ENCODE data around the gene TIPRL. TPM values are rescaled to one million over a fixed set of nuclear protein-coding genes. Genes with fewer than 3 reads are reported as not detected.

The TIPRL gene
- 33.3 and 40.9 TPM in 2 replicates for total RNA-seq

GRCh38 chr1:168178638-168179437, at the start of gene TIPRL:
TIPRL (plus strand) TSS chr1:168178962; CDS start chr1:168179078, 116 bp downstream.

GRCh38 chr1:168136709-168137514, 41.9 kb upstream of the TIPRL start, which contains the start of gene GPR161:
GPR161 (minus strand) TSS chr1:168136930; CDS start chr1:168104850, 32,080 bp downstream.

DNA sequence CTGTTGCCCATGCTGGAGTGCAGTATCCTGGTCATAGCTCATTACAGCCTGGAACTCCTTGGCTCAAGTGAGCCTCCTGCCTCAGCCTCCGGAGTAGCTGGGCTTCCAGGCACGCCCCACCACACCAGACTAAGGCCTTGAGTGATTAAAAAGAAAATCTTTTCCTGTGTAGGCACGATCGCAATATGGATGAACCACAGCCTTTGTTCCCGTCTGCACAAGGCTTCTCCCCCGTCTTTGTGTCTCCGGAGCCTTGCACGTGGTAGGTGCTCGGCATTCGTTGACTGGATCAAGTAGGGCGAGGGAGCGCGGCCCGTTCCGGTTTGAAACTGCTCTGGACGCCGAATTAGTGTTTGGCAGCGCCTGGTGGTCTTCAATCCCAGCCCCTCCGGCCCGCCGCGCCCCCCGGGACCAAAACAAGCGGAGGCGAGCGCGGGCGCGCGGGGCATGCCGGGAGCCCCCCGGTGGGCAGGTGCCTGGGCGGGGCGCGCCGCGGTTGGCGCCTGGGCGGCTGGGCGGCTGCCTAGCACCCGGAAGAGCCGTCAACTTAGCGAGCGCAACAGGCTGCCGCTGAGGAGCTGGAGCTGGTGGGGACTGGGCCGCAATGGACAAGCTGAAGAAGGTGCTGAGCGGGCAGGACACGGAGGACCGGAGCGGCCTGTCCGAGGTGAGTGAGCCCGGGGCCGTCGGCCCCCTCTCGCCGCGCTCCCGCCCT, 46.9 kb downstream of the TIPRL start, which contains the start of gene SFT2D2:
Gene SFT2D2 (plus strand): TSS at position 529 of the 715 bp plus-strand sequence. CDS start 76 bp downstream, at position 605.

Other genes starting within 250 kb of the TIPRL start
- gene DCAF6, start 242.3 kb upstream of the TIPRL start, total RNA-seq, result 36.2 and 41.4 TPM in 2 replicates
- 47.6 and 60.3 TPM in 2 replicates for gene MPC2, start 241.9 kb upstream of the TIPRL start, total RNA-seq
- 16.1 and 23.4 TPM in 2 replicates for gene GPR161, start 42.0 kb upstream of the TIPRL start, total RNA-seq
- gene SFT2D2, start 47.0 kb downstream of the TIPRL start, total RNA-seq, result 22.5 and 25.5 TPM in 2 replicates
- 0.15 and 0.47 TPM in 2 replicates for gene TBX19, start 101.9 kb downstream of the TIPRL start, total RNA-seq

Measured in hair follicular keratinocyte (primary cell).